K562 (cell line): ENCODE measurements around the gene TENT4A. TPM values are rescaled to one million over a fixed set of nuclear protein-coding genes. Genes with fewer than 3 reads are reported as not detected.
A peak's percentile ranks its signal among the peaks of the same experiment; 100 is the strongest.

Source experiments
- ATAC-seq: fragments of 200-7000 bp; cut with Tn5 transposase; 3 replicates; pipeline ENCODE4 v1.9.1; 2020; ENCODE audit warnings: moderate library complexity
- BruUV-seq: library from RNA; stranded (reverse); fragments of 400-500 nt; replicated peaks from 2 replicates; lab custom pipeline; 2021; lab: Mats Ljungman, UMichigan
- CTCF ChIA-PET: fragments of 300-600 bp; formaldehyde crosslinking; extraction: SDS; loops from one replicate; lab custom pipeline; 2021; ENCODE audit warnings: low intra/inter-chr PET ratio; lab: Yijun Ruan, JAX
- POLR2A ChIA-PET: fragments of 300-600, 350-650 bp; sonication (Branson Sonifier 250); formaldehyde crosslinking; extraction: SDS; loops from one replicate; lab custom pipeline; 2021; ENCODE audit warnings: antibody characterized with exemption, inconsistent platforms; lab: Yijun Ruan, JAX
- DNase-seq, 4 experiments: peaks; one replicate each; pipeline versions ENCODE4 v3.0.0 to v3.0.0-alpha.2; 2011 to 2018; ENCODE audit warnings: low spot score in 3 of 4, mixed read lengths in 3 of 4; ENCODE audit errors: extremely low read depth in 1 of 4
- FAIRE-seq: peaks from 2 replicates; lab custom pipeline; 2011; peaks lifted over from hg19 to GRCh38; lab: Jason Lieb, UNC
- H2AFZ ChIP-seq: 2 replicates; pipeline ENCODE4 v1.6.0; 2011; ENCODE audit warnings: low read depth, low read length, control low read depth, inconsistent platforms
- H3K27ac ChIP-seq: fragments of 200-600 bp; 3 replicates; pipeline ENCODE4 v1.8.0; 2011; ENCODE audit warnings: low read depth, mild to moderate bottlenecking, control low read depth, inconsistent platforms, low read length, moderate library complexity, mixed read lengths; ENCODE audit errors: extremely low read depth
- H3K27me3 ChIP-seq, 2 experiments: fragments of 300-600 bp in 1 of 2; 2 replicates in 1 of 2; 3 replicates in 1 of 2; pipeline versions ENCODE4 v1.6.0 to v1.8.0; 2011; ENCODE audit warnings: inconsistent platforms in 2 of 2, low read length in 2 of 2, mild to moderate bottlenecking in 1 of 2, mixed read lengths in 1 of 2, moderate library complexity in 1 of 2; ENCODE audit not compliant: control insufficient read depth in 2 of 2, insufficient read depth in 2 of 2
- H3K36me3 ChIP-seq: fragments of 300-600 bp; 3 replicates; pipeline ENCODE4 v1.8.0; 2011; ENCODE audit warnings: mild to moderate bottlenecking, low read length, inconsistent platforms; ENCODE audit not compliant: control insufficient read depth, insufficient read depth
- H3K4me1 ChIP-seq, 2 experiments: fragments of 200-600 bp in 1 of 2; replicated peaks in 1 of 2; 2 replicates in 1 of 2; 3 replicates in 1 of 2; pipeline versions ENCODE4 v1.5.1 to v1.8.0; 2011; ENCODE audit warnings: inconsistent platforms in 2 of 2, low read length in 2 of 2, mild to moderate bottlenecking in 1 of 2, mixed read lengths in 1 of 2, moderate library complexity in 1 of 2; ENCODE audit not compliant: control insufficient read depth in 2 of 2, insufficient read depth in 2 of 2
- H3K4me2 ChIP-seq: 2 replicates; pipeline ENCODE4 v1.6.1; 2011; ENCODE audit warnings: low read length, control low read depth, inconsistent platforms, mixed read lengths; ENCODE audit not compliant: insufficient read depth
- H3K4me3 ChIP-seq: fragments of 200-600 bp; sonication (generic), shearing (Covaris generic); 2 replicates; pipeline ENCODE4 v1.5.1; 2016; ENCODE audit warnings: control low read depth, inconsistent platforms
- H3K79me2 ChIP-seq: fragments of 200-600 bp; 3 replicates; pipeline ENCODE4 v1.8.0; 2011; ENCODE audit warnings: low read length, inconsistent platforms; ENCODE audit not compliant: control insufficient read depth, insufficient read depth
- H3K9ac ChIP-seq, 2 experiments: 2 replicates each; pipeline versions ENCODE4 v1.6.0 to v1.6.1; 2011; ENCODE audit warnings: low read depth in 2 of 2, low read length in 2 of 2, control low read depth in 1 of 2, inconsistent platforms in 1 of 2, mild to moderate bottlenecking in 1 of 2, mixed read lengths in 1 of 2; ENCODE audit not compliant: insufficient read depth in 1 of 2
- H3K9me1 ChIP-seq: one replicate; pipeline ENCODE4 v1.6.0; 2011; ENCODE audit warnings: inconsistent platforms, mild to moderate bottlenecking, low read length, moderate library complexity; ENCODE audit not compliant: control insufficient read depth, insufficient read depth
- H3K9me3 ChIP-seq: replicated peaks from 2 replicates; pipeline ENCODE4 v1.5.1; 2011; ENCODE audit warnings: low read depth, low read length, inconsistent platforms; ENCODE audit not compliant: control insufficient read depth, insufficient read depth
- H4K20me1 ChIP-seq: replicated peaks from 2 replicates; pipeline ENCODE4 v1.6.1; 2011; ENCODE audit warnings: low read length, inconsistent platforms, mixed read lengths; ENCODE audit not compliant: control insufficient read depth, insufficient read depth
- CEBPG ChIP-seq, 3 experiments: fragments of 200-800 bp in 1 of 3; sonication (Bioruptor generic) in 1 of 3; sonication (generic) in 1 of 3; formaldehyde crosslinking in 1 of 3; IDR thresholded peaks in 2 of 3; conservative IDR thresholded peaks in 1 of 3; 2 replicates each; pipeline versions ENCODE4 v1.6.1 to v1.8.0; 2016 to 2022; ENCODE audit warnings: missing compliant biosample characterization in 2 of 3, missing genetic modification characterization in 2 of 3, mild to moderate bottlenecking in 1 of 3, missing genetic modification reagents in 1 of 3
- GATA2 ChIP-seq: sonication (generic); formaldehyde crosslinking; IDR thresholded peaks from 2 replicates; pipeline ENCODE4 v1.4.0; 2020; ENCODE audit warnings: mild to moderate bottlenecking, missing genetic modification reagents
- MTA1 ChIP-seq: fragments of 450-650 bp; IDR thresholded peaks from 2 replicates; pipeline ENCODE4 v1.6.1; 2017; ENCODE audit warnings: borderline replicate concordance
- NRF1 ChIP-seq, 2 experiments: fragments of 450-650 bp; IDR thresholded peaks in 1 of 2; conservative IDR thresholded peaks in 1 of 2; 2 replicates each; pipeline ENCODE4 v1.6.1; 2014; ENCODE audit warnings: mild to moderate bottlenecking in 2 of 2
- SAFB ChIP-seq: fragments of 200-400 bp; formaldehyde crosslinking; IDR thresholded peaks from 2 replicates; pipeline ENCODE4 v1.6.1; 2017; ENCODE audit warnings: low read depth, low read length, borderline replicate concordance
- SP1 ChIP-seq: sonication (generic); formaldehyde crosslinking; IDR thresholded peaks from 2 replicates; pipeline ENCODE4 v1.8.1; 2022; ENCODE audit warnings: mild to moderate bottlenecking, missing genetic modification reagents
- U2AF2 ChIP-seq: fragments of 200-400 bp; formaldehyde crosslinking; optimal IDR thresholded peaks from 2 replicates; pipeline ENCODE3; 2017; ENCODE audit warnings: low read depth, mild to moderate bottlenecking, low read length
- WHSC1 ChIP-seq: IDR thresholded peaks from one replicate; pipeline ENCODE4 v1.6.1; 2012; ENCODE audit warnings: low read length, control low read depth, inconsistent platforms
- ZNF124 ChIP-seq: sonication (generic); formaldehyde crosslinking; IDR thresholded peaks from 2 replicates; pipeline ENCODE4 v1.8.1; 2022; ENCODE audit warnings: missing genetic modification reagents
- ZNF584 ChIP-seq: fragments of 200-800 bp; sonication (Bioruptor generic); IDR thresholded peaks from 2 replicates; pipeline ENCODE4 v1.6.1; 2016; ENCODE audit warnings: low read depth, mild to moderate bottlenecking, missing genetic modification characterization, missing compliant biosample characterization
- WGBS: fragments of 100-300 bp; shearing (Covaris generic); methylation state at CpG from one replicate; pipeline ENCODE4 v1.1.6; 2016; ENCODE audit warnings: low coverage, mixed read lengths; ENCODE audit not compliant: insufficient coverage; ENCODE audit errors: missing lambda C conversion rate; 5-methylcytosine and 5-hydroxymethylcytosine counted together
- in situ Hi-C: fragments of 300-500 bp; cut with MboI; formaldehyde crosslinking; loops from 4 replicates; pipeline ENCODE4 v1.15.0; 2018; ENCODE audit warnings: inconsistent platforms, mixed read lengths
- intact Hi-C: fragments of 100-400 bp; cut with micrococcal nuclease; formaldehyde crosslinking; loops from 2 replicates; pipeline ENCODE4 v1.14.2; 2022
- polyA plus RNA-seq, 8 experiments: library from polyadenylated mRNA; depleted of rRNA in 4 of 8; stranded (reverse) in 5 of 8; unstranded in 3 of 8; fragments of >200 nt; fragmentation: Nextera tagmentation in 2 of 8; fragmentation: Illumina TruSeq in 1 of 8; extraction: Ambion mirVana in 2 of 8; extraction: Trizol in 1 of 8; gene quantifications; 2 replicates each; pipeline versions ENCODE4 v1.2.1 to v1.2.3, GENCODE V29; 2011 to 2014; ENCODE audit warnings: inconsistent platforms in 1 of 8, missing spikeins in 1 of 8
- total RNA-seq, 7 experiments: library from RNA; depleted of rRNA in 6 of 7; stranded (reverse); fragments of >200 nt in 6 of 7; fragmentation: Illumina TruSeq in 2 of 7; extraction: Trizol in 2 of 7; gene quantifications; 2 replicates each; pipeline versions ENCODE4 v1.2.1 to v1.2.3, GENCODE V29; 2011 to 2021; ENCODE audit warnings: low replicate concordance in 1 of 7
- TF ChIP-seq, protein P1 (sequence below): sonication (generic); formaldehyde crosslinking; IDR thresholded peaks from 2 replicates; pipeline ENCODE4 v1.9.0; 2022; ENCODE audit warnings: mild to moderate bottlenecking, missing genetic modification reagents
- TF ChIP-seq, protein P2 (sequence below), 2 experiments: IDR thresholded peaks; 2 replicates each; pipeline ENCODE4 v1.6.1; 2011; ENCODE audit warnings: borderline replicate concordance in 1 of 2, control low read depth in 1 of 2, low read depth in 1 of 2, low read length in 1 of 2, mild to moderate bottlenecking in 1 of 2, mixed read lengths in 1 of 2, moderate library complexity in 1 of 2; ENCODE audit not compliant: insufficient read depth in 1 of 2, insufficient read length in 1 of 2, poor library complexity in 1 of 2, severe bottlenecking in 1 of 2; ENCODE audit errors: extremely low read depth in 1 of 2
- TF ChIP-seq, protein P3 (sequence below): fragments of 250-450 bp; sonication (Bioruptor Pico); IDR thresholded peaks from 2 replicates; pipeline ENCODE4 v1.4.0; 2020
- TF ChIP-seq, protein P4 (sequence below): fragments of 450-650 bp; formaldehyde crosslinking; IDR thresholded peaks from 2 replicates; pipeline ENCODE4 v1.4.0; 2020; ENCODE audit warnings: mild to moderate bottlenecking, moderate library complexity
- TF ChIP-seq, protein P5 (sequence below): fragments of 200-800 bp; sonication (Bioruptor generic); IDR thresholded peaks from 2 replicates; pipeline ENCODE4 v1.6.1; 2017; ENCODE audit warnings: missing genetic modification characterization, missing compliant biosample characterization

TENT4A gene
- total and polyA plus RNA-seq, 9 of the 15 experiments (the other 6 are each of a cell fraction or from before 2014, with no cell fraction given): 1.3 to 27.3 (median 13.0) TPM

DNA sequence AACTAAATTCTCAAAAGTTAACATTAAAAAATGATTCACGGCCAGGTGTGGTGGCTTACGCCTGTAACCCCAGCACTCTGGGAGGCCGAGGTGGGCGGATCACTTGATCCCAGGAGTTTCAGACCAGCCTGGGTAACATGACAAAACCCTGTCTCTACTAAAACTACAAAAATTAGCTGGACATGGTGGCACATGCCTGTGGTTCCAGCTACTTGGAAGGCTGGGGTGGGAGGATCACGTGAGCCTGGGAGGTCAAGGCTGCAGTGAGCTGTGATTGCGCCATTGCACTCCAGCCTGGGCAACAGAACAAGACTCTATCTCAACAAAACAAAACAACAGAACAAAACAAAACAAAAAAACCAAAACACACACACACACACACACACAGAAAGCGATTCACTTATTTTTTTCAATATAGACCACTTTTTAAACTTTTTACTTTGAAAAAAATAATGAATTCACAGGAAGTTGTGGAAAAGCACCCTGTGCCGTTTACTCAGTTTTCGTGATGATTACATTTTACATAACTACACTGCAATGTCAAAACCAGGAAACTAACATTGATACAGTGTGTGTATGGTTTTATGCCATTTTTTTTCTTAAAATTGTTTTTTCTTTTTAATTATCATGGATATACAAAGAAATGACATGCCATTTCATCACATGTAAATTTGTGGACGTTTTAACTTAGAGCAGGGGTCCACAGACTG, 73.7 kb downstream of the TENT4A start:
- FAIRE-seq (no peak), DNase-seq (no peak), ATAC-seq (no peak)
- intact Hi-C loops (no loop called here), in situ Hi-C loops (no loop called here)
- Histone ChIP-seq H3K4me2 (no peak overlapping the region), H2AFZ (no peak overlapping the region), H3K4me3 (no peak overlapping the region), H3K27me3 (peaks cover 40 to 56% of the 10 kb centered on the region in 2 experiments), H3K9me3 (no peaks in the 10 kb centered on the region), H3K27ac (no peak overlapping the region), H3K9me1 (no peaks in the 10 kb centered on the region), H4K20me1 (no peaks in the 10 kb centered on the region; the same call in 1 of the 2 replicates), H3K79me2 (no peaks in the 10 kb centered on the region), H3K4me1 (no peaks in the 10 kb centered on the region; a peak in 1 of 5 replicates), H3K9ac (no peak overlapping the region), H3K36me3 (no peaks in the 10 kb centered on the region)
- ChIA-PET POLR2A (interaction anchor here (2.6 kb wide), 1 partner anchor 9 kb away, joined by 7 read pairs; no protein-coding TSS in a partner anchor), CTCF (no interaction called here)
- BruUV-seq: no TSS peak
- WGBS: 4% methylated on average over 10 of the region's 10 CpGs
- TF ChIP-seq, protein P1, sequence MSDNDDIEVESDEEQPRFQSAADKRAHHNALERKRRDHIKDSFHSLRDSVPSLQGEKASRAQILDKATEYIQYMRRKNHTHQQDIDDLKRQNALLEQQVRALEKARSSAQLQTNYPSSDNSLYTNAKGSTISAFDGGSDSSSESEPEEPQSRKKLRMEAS (CRISPR knock-in tag): no peak
- TF ChIP-seq, protein P2, sequence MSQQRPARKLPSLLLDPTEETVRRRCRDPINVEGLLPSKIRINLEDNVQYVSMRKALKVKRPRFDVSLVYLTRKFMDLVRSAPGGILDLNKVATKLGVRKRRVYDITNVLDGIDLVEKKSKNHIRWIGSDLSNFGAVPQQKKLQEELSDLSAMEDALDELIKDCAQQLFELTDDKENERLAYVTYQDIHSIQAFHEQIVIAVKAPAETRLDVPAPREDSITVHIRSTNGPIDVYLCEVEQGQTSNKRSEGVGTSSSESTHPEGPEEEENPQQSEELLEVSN (IDR thresholded peaks at IDR 0.05; ENCODE audit: borderline replicate concordance in 1 of 2, extremely low read depth in 1 of 2, insufficient read depth in 1 of 2, insufficient read length in 1 of 2, low read depth in 1 of 2, low read length in 1 of 2, poor library complexity in 1 of 2, severe bottlenecking in 1 of 2): no peak
- TF ChIP-seq CEBPG (CRISPR knock-in tag; IDR thresholded peaks at IDR 0.05) (no peak), CEBPG (tag; conservative IDR thresholded peaks at IDR 0.05 in 1 of 2, IDR thresholded peaks at IDR 0.05 in 1 of 2) (peak in 1 of 2 experiments; percentile 43; a peak in 1 of 4 replicates), SAFB (no peak), WHSC1 (no peak), MTA1 (no peak), SP1 (CRISPR knock-in tag) (no peak), U2AF2 (no peak), GATA2 (CRISPR knock-in tag) (no peak), ZNF124 (CRISPR knock-in tag) (no peak), ZNF584 (CRISPR knock-in tag) (no peak), NRF1 (conservative IDR thresholded peaks at IDR 0.05 in 1 of 2, IDR thresholded peaks at IDR 0.05 in 1 of 2) (no peak)
- TF ChIP-seq, protein P3, sequence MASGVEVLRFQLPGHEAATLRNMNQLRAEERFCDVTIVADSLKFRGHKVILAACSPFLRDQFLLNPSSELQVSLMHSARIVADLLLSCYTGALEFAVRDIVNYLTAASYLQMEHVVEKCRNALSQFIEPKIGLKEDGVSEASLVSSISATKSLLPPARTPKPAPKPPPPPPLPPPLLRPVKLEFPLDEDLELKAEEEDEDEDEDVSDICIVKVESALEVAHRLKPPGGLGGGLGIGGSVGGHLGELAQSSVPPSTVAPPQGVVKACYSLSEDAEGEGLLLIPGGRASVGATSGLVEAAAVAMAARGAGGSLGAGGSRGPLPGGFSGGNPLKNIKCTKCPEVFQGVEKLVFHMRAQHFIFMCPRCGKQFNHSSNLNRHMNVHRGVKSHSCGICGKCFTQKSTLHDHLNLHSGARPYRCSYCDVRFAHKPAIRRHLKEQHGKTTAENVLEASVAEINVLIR (CRISPR knock-in tag): no peak
- TF ChIP-seq, protein P4, sequence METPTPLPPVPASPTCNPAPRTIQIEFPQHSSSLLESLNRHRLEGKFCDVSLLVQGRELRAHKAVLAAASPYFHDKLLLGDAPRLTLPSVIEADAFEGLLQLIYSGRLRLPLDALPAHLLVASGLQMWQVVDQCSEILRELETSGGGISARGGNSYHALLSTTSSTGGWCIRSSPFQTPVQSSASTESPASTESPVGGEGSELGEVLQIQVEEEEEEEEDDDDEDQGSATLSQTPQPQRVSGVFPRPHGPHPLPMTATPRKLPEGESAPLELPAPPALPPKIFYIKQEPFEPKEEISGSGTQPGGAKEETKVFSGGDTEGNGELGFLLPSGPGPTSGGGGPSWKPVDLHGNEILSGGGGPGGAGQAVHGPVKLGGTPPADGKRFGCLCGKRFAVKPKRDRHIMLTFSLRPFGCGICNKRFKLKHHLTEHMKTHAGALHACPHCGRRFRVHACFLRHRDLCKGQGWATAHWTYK (CRISPR knock-in tag): no peak
- TF ChIP-seq, protein P5, sequence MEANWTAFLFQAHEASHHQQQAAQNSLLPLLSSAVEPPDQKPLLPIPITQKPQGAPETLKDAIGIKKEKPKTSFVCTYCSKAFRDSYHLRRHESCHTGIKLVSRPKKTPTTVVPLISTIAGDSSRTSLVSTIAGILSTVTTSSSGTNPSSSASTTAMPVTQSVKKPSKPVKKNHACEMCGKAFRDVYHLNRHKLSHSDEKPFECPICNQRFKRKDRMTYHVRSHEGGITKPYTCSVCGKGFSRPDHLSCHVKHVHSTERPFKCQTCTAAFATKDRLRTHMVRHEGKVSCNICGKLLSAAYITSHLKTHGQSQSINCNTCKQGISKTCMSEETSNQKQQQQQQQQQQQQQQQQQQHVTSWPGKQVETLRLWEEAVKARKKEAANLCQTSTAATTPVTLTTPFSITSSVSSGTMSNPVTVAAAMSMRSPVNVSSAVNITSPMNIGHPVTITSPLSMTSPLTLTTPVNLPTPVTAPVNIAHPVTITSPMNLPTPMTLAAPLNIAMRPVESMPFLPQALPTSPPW (CRISPR knock-in tag): no peak
